Smooth muscle cell (in vitro differentiated cells): ENCODE results near the gene LEMD1. TPM values are rescaled to one million over a fixed set of nuclear protein-coding genes. Genes with fewer than 3 reads are reported as not detected.
A peak's percentile ranks its signal among the peaks of the same experiment; 100 is the strongest.

Experiments used
- DNase-seq: peaks from one replicate; lab custom pipeline; 2025; ENCODE audit not compliant: unreplicated experiment; lab: John Stamatoyannopoulos, UW
- H2AFZ ChIP-seq: fragments of 200-600 bp; sonication (generic); 2 replicates; pipeline ENCODE4 v1.6.0; 2016; ENCODE audit warnings: antibody characterized with exemption, low read depth, mild to moderate bottlenecking
- H3F3A ChIP-seq: fragments of 200-600 bp; sonication (generic); 2 replicates; pipeline ENCODE4 v1.6.0; 2017; ENCODE audit warnings: antibody characterized with exemption, low read depth
- H3K27ac ChIP-seq: fragments of 200-600 bp; sonication (generic); 2 replicates; pipeline ENCODE4 v1.5.1; 2016; ENCODE audit warnings: low read depth, mild to moderate bottlenecking
- H3K27me3 ChIP-seq: fragments of 200-600 bp; sonication (generic); 2 replicates; pipeline ENCODE4 v1.6.1; 2016; ENCODE audit warnings: low read depth, mild to moderate bottlenecking
- H3K36me3 ChIP-seq: fragments of 200-600 bp; sonication (generic); 2 replicates; pipeline ENCODE4 v1.5.1; 2016; ENCODE audit warnings: low read depth
- H3K4me1 ChIP-seq: fragments of 200-600 bp; sonication (generic); 2 replicates; pipeline ENCODE4 v1.5.1; 2016; ENCODE audit warnings: low read depth
- H3K4me2 ChIP-seq: fragments of 200-600 bp; sonication (generic); 2 replicates; pipeline ENCODE4 v1.6.0; 2016; ENCODE audit warnings: mild to moderate bottlenecking
- H3K4me3 ChIP-seq: fragments of 200-600 bp; sonication (generic); 2 replicates; pipeline ENCODE4 v1.5.1; 2016; ENCODE audit warnings: mild to moderate bottlenecking
- H3K79me2 ChIP-seq: fragments of 200-600 bp; sonication (generic); 2 replicates; pipeline ENCODE4 v1.6.0; 2016; ENCODE audit warnings: low read depth, mild to moderate bottlenecking
- H3K9ac ChIP-seq: fragments of 200-600 bp; sonication (generic); 2 replicates; pipeline ENCODE4 v1.6.0; 2016; ENCODE audit warnings: low read depth
- H3K9me3 ChIP-seq: fragments of 200-600 bp; sonication (generic); replicated peaks from 2 replicates; pipeline ENCODE4 v1.5.1; 2016; ENCODE audit warnings: low read depth
- H4K20me1 ChIP-seq: fragments of 200-600 bp; sonication (generic); 2 replicates; pipeline ENCODE4 v1.6.0; 2016; ENCODE audit warnings: low read depth
- CTCF ChIP-seq: fragments of 200-600 bp; sonication (generic); IDR thresholded peaks from 2 replicates; pipeline ENCODE4 v1.5.1; 2017; ENCODE audit warnings: borderline replicate concordance, mild to moderate bottlenecking, antibody characterized with exemption; ENCODE audit not compliant: insufficient read depth, poor library complexity, severe bottlenecking
- WGBS: methylation state at CpG from one replicate; pipeline ENCODE4 v1.1.7; 2016; ENCODE audit warnings: low lambda C conversion rate; 5-methylcytosine and 5-hydroxymethylcytosine counted together
- polyA plus RNA-seq: library from polyadenylated mRNA; unstranded; fragments of >200 nt; fragmentation: Nextera tagmentation; extraction: Ambion mirVana; gene quantifications from 2 replicates; pipeline ENCODE4 v1.2.1, GENCODE V29; 2016
- total RNA-seq: library from RNA; depleted of rRNA; stranded (reverse); fragments of >200 nt; gene quantifications from 2 replicates; pipeline ENCODE4 v1.2.3, GENCODE V29; 2014

Gene LEMD1
- total and polyA plus RNA-seq, 2 experiments from 2014 or later, result 5.8 to 8.0 TPM

DNA sequence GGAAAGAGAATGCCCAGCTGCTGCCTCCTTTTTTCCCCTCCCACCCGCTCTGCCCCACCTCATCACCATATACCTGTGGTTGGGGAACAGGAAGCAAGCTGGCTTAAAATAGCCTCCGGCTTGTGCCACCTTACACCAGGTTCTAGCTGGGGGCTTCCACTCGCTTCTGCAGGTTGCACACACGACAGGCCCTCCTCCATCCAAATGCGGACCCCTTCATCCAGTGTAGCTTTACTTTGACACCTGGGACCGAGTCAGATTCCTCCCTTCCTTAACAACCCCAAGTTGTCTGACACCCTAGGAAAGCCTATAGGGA lies 19.4 kb upstream of the LEMD1 start:
- H3K4me3 ChIP-seq, result no peak overlapping the region
- WGBS, result 73% methylated on average over 6 of the region's 6 CpGs
- TF ChIP-seq CTCF, result no peak
- H3K9ac ChIP-seq, result no peak overlapping the region
- peak overlapping the region; percentile 18 for H3K27ac ChIP-seq
- H2AFZ ChIP-seq, result no peak overlapping the region
- H3K9me3 ChIP-seq, result no peaks in the 10 kb centered on the region
- H4K20me1 ChIP-seq, result peaks cover 61% of the 10 kb centered on the region
- H3K4me2 ChIP-seq, result peak overlapping the region; percentile 14
- peaks cover 1% of the 10 kb centered on the region for H3K27me3 ChIP-seq
- H3K4me1 ChIP-seq, result peaks cover 64% of the 10 kb centered on the region
- DNase-seq, result no peak
- peaks cover 14% of the 10 kb centered on the region for H3F3A ChIP-seq
- H3K36me3 ChIP-seq, result no peaks in the 10 kb centered on the region
- no peaks in the 10 kb centered on the region for H3K79me2 ChIP-seq

DNA sequence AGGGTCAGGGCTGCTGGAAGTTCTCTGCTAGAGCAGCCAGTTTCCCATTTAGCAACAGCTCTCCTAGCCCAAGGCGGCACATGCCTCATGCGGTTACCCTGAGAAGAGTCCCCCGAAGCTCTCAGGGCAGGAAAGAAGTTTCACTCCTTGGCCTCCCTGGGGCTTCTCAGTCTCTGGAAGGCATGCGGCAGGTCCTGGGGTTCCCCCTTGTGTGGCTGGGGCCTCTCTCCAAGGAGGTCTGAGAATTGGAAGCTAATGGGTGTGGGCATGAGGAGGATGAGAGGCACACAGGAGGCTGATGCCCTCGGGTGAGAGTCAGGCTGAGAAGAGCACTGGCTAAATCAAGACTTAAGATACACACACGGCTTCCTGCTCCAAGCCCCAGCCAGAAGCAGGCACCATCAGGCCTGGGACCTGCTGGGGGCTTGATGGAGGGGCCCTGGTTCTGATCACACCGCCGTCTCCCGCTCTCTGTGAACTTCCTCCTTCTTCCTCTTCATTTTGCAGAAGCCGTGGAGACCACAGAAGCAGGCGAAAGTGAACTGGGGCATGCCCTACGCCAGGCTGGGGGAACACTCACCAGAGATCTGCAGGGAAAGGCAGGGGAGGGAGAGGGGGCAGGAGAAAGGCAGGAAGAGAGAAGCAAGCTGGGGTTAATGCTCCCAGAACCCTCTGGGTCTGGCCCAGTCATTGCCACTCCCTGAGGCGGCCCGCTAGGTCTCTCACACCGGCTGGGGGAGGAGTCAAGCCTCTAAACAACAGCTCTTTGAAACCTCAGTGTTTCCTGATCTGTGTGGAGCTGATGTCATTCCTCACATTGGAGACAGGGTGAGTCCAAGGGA lies 18.8 kb upstream of the LEMD1 start:
- peaks cover 58% of the 10 kb centered on the region for H3K4me1 ChIP-seq
- WGBS, result 50% methylated on average over 15 of the region's 15 CpGs
- DNase-seq, result no peak
- H2AFZ ChIP-seq, result no peak overlapping the region
- TF ChIP-seq CTCF, result no peak
- no peaks in the 10 kb centered on the region for H3K36me3 ChIP-seq
- peaks cover 7% of the 10 kb centered on the region for H3K27me3 ChIP-seq
- H3K4me3 ChIP-seq, result no peak overlapping the region
- no peaks in the 10 kb centered on the region for H3K79me2 ChIP-seq
- H3F3A ChIP-seq, result peaks cover 12% of the 10 kb centered on the region
- H3K27ac ChIP-seq, result peak overlapping the region; percentile 37
- H3K9me3 ChIP-seq, result no peaks in the 10 kb centered on the region
- peak overlapping the region; percentile 36 for H3K4me2 ChIP-seq
- peaks cover 57% of the 10 kb centered on the region for H4K20me1 ChIP-seq
- no peak overlapping the region for H3K9ac ChIP-seq

DNA sequence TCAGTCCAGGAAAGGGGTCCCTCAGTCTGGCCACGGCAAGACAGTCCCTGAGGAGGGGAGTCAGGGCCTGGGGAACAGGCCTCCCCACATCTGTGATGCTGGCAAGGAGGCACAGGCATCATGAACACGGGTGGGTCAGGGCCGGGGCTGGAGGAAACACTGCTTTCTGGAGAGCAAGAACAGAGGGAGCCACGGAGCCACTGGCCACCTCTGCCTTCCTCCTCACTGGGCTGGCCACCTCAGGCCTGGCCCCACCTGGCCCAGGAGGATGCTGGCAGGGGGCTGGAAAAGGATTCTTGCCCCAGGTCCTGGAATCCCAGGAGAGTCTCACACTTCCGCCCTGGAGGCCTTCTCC lies 18.2 kb upstream of the LEMD1 start:
- Histone ChIP-seq H3K27ac (no peak overlapping the region), H3K9me3 (no peaks in the 10 kb centered on the region), H3K27me3 (peaks cover 8% of the 10 kb centered on the region)

More for the DNA sequence above, 18.2 kb upstream of the LEMD1 start:
- Histone ChIP-seq H3K79me2 (no peaks in the 10 kb centered on the region), H3K4me3 (no peak overlapping the region), H3K9ac (no peak overlapping the region), H3K4me1 (peaks cover 52% of the 10 kb centered on the region), H3F3A (peaks cover 6% of the 10 kb centered on the region), H4K20me1 (peaks cover 53% of the 10 kb centered on the region), H3K36me3 (no peaks in the 10 kb centered on the region), H3K4me2 (no peak overlapping the region), H2AFZ (no peak overlapping the region)
- WGBS, result 97% methylated on average over 5 of the region's 5 CpGs
- no peak for TF ChIP-seq CTCF
- DNase-seq, result no peak
